Activated CD8-positive, alpha-beta memory T cell treated with anti-CD3 and anti-CD28 coated beads, Interleukin-2, amount 50 U/mL, for 1 hour (primary cell): ENCODE results near the gene PLEKHM1.
"Not testable (repeated sequence)": the region's sequence is repeated elsewhere in the genome, so short reads cannot be mapped to it uniquely, and the experiment has no call there.

ENCODE experiments used
- DNase-seq: peaks from one replicate; pipeline ENCODE4 v3.0.0-alpha.2; 2020; ENCODE audit errors: extremely low read depth

Gene PLEKHM1

GRCh38 chr17:45461524-45462327, 28.8 kb downstream of the PLEKHM1 start:
- DNase-seq, result not testable (repeated sequence)

GRCh38 chr17:45460422-45460821, 30.1 kb downstream of the PLEKHM1 start:
- not testable (repeated sequence) for DNase-seq

GRCh38 chr17:45454341-45454740, 36.2 kb downstream of the PLEKHM1 start:
- not testable (repeated sequence) for DNase-seq

- not testable (repeated sequence) for DNase-seq
These were observed 36.8 kb downstream of the PLEKHM1 start for GRCh38 chr17:45453731-45454130.

- not testable (repeated sequence) for DNase-seq
These were observed 37.3 kb downstream of the PLEKHM1 start for GRCh38 chr17:45453225-45453534.

GRCh38 chr17:45452329-45453224, 37.9 kb downstream of the PLEKHM1 start:
- DNase-seq, result not testable (repeated sequence)

GRCh38 chr17:45451660-45452059, 38.9 kb downstream of the PLEKHM1 start:
- DNase-seq, result not testable (repeated sequence)

- DNase-seq, result no peak
These were observed 39.4 kb downstream of the PLEKHM1 start for GRCh38 chr17:45451131-45451530.

- DNase-seq, result not testable (repeated sequence)
These were observed 40.7 kb downstream of the PLEKHM1 start for GRCh38 chr17:45449708-45450329.

- DNase-seq, result not testable (repeated sequence)
These were observed 41.3 kb downstream of the PLEKHM1 start for GRCh38 chr17:45449260-45449659.

- DNase-seq, result not testable (repeated sequence)
These were observed 42.0 kb downstream of the PLEKHM1 start for GRCh38 chr17:45448483-45448882.

- DNase-seq, result not testable (repeated sequence)
These were observed 42.5 kb downstream of the PLEKHM1 start for GRCh38 chr17:45448066-45448465.

GRCh38 chr17:45447650-45448049, 42.9 kb downstream of the PLEKHM1 start:
- not testable (repeated sequence) for DNase-seq

- not testable (repeated sequence) for DNase-seq
These were observed 43.5 kb downstream of the PLEKHM1 start for GRCh38 chr17:45446872-45447625.

- not testable (repeated sequence) for DNase-seq
These were observed 44.4 kb downstream of the PLEKHM1 start for GRCh38 chr17:45445901-45446743.

GRCh38 chr17:45444856-45445820, 45.4 kb downstream of the PLEKHM1 start:
- not testable (repeated sequence) for DNase-seq

GRCh38 chr17:45444301-45444700, 46.2 kb downstream of the PLEKHM1 start:
- DNase-seq, result not testable (repeated sequence)

GRCh38 chr17:45443371-45444260, 46.9 kb downstream of the PLEKHM1 start:
- not testable (repeated sequence) for DNase-seq
